ENCODE data around the gene SRM.

Gene SRM

DNA sequence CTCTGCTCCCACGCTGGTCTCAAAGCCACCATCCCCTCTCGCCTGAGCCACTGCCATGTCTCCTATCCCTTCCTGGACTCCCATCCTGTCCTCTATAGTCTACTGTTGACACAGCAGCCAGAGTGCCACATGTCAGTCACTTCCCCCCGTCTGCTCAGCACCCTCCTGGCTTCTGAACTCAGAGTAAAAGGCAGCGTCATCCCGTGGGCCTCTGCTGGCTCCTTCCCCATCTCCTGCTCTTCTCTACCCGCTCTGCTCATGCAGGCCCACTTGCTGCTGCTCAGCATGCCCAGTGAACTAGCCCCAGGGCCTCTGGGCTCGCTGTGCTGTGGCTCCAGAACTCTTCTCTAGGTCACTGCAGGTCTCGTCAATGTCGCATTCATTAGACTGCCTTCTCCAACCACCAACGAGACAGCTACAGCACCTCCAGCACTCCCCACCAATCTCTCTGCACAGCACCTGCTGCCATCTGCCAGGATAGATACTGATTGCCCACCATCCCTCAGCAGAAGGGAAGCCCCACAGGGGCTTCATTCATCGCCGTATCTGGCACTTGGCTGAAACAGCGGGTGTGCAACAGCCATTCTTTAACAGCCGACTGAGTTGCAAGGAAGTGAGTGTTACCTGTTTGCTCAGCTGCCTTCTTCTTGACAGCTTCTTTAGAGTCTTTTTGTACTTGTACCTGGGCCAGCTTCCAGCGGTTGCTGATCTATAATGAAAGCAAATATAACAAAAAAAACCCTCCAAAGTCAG is 11.8 kb upstream of the SRM start:
- TF ChIP-seq, protein P1, sequence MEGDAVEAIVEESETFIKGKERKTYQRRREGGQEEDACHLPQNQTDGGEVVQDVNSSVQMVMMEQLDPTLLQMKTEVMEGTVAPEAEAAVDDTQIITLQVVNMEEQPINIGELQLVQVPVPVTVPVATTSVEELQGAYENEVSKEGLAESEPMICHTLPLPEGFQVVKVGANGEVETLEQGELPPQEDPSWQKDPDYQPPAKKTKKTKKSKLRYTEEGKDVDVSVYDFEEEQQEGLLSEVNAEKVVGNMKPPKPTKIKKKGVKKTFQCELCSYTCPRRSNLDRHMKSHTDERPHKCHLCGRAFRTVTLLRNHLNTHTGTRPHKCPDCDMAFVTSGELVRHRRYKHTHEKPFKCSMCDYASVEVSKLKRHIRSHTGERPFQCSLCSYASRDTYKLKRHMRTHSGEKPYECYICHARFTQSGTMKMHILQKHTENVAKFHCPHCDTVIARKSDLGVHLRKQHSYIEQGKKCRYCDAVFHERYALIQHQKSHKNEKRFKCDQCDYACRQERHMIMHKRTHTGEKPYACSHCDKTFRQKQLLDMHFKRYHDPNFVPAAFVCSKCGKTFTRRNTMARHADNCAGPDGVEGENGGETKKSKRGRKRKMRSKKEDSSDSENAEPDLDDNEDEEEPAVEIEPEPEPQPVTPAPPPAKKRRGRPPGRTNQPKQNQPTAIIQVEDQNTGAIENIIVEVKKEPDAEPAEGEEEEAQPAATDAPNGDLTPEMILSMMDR (IDR thresholded peaks at IDR 0.05; ENCODE audit: extremely low read depth, insufficient read depth, missing control alignments), result no peak
- no peak for DNase-seq (ENCODE audit: low spot score)
- in situ Hi-C loops (cut with MboI; ENCODE audit: low pct_unique_long_range_greater_than_20kb, low sequenced_read_pairs, unreplicated experiment), result no loop called here

DNA sequence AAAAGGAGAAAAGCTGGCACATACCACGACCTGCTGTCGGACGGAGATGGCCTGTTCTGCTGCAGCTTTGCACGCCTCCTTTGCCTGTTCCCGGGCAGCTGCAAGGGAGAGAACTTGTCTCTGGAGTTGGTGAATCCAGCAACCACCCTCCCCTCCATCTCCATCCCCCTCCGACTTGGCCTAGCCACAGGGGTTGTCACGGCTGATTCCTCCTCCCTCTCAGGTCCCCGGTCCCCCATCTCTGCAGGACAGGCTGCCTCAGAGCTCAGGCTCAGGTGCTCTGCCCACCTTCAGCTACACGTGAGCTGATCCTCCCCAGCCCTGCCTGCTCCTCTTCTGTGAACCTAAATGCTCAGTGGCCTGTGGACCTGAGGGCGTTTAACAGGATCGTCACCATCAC is 11.1 kb upstream of the SRM start:
- TF ChIP-seq, protein P1 (IDR thresholded peaks at IDR 0.05; ENCODE audit: extremely low read depth, insufficient read depth, missing control alignments), result no peak
- in situ Hi-C loops (cut with MboI; ENCODE audit: low pct_unique_long_range_greater_than_20kb, low sequenced_read_pairs, unreplicated experiment), result no loop called here
- DNase-seq (ENCODE audit: low spot score), result no peak

DNA sequence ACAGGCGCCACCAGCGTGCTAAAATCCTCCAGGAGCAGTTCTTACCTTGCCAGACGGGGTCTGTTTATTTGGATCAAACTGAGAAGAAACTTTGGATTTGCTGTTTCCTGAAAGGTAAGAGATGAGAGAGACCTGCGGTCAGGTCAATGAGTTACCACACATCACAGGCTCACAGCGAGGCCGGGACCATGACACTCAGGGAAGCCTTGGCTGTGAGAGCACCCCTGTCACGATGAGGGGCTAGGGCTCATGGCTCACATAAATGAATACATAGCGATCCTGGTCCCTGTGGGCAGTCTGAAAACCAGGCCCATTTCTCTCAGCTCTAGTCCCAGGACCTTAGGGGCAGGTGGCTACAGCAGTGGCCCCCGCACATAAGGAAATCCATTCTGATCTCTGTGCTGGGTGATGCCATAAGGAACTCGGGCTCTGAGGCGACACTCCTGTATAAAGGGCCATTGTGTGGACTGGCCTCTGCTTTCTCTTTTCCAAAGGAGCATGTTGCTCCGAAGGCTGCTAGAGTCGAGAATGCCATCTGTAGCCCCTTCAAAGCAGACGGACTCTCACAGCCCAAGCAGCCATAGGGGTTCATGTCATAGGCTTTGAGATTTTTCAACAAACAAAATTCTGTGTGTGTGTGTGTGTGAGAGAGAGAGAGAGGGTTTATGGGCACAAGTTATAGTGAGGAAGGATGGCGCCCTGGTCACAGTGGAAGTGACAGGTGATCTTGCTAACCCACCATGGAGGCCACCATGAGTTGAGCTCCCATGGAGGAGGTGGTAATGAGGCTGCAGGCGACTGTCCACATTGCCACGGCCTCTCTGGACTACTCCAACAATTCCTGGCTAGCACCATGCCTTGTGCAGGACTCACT is 9.0 kb upstream of the SRM start:
- in situ Hi-C loops (cut with MboI; ENCODE audit: low pct_unique_long_range_greater_than_20kb, low sequenced_read_pairs, unreplicated experiment), result no loop called here
- TF ChIP-seq, protein P1 (IDR thresholded peaks at IDR 0.05; ENCODE audit: extremely low read depth, insufficient read depth, missing control alignments), result no peak
- no peak for DNase-seq (ENCODE audit: low spot score)

DNA sequence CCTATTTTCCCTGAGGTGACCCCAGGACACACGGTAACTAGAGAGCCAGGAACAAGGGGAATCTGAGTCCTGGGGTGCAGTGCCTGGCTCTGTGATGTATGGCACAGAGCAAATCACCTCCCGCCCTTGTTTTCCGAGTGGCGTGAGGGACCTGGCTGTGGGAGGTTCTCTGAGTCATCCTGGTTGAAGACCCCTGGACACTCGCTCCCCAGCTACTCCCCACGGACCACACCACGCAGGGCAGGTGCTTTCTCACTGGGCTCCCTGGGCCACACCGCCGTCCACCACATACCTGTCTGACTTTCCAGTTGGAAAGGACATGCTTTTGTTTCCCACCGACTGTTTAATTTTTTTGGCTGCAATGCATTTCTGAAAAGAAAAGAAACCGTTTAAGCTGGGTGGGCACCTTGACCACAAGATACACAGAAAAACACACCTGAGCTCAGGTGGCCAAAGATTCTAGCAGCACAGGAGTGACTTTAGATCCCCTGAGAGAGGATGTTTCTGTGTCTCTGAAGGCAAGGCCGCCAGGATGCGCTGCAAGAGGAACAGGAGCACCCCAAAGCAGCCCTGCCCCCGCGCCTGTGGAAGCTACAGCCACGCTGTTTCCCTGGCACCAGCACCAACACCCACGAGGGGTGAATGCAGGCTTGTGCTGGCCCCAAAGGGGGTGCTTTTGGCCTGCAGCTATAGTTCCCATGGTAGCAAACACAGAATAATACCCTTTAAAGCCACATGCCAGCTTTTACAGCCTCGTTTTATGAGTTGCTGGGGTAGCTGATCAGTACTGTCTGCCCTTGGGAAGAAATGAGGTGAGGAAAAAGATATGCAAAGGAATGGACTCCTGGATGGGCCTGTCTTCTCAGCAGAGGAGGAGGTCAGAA is 8.1 kb upstream of the SRM start:
- TF ChIP-seq, protein P1 (IDR thresholded peaks at IDR 0.05; ENCODE audit: extremely low read depth, insufficient read depth, missing control alignments), result no peak
- in situ Hi-C loops (cut with MboI; ENCODE audit: low pct_unique_long_range_greater_than_20kb, low sequenced_read_pairs, unreplicated experiment), result no loop called here
- DNase-seq (ENCODE audit: low spot score), result no peak

DNA sequence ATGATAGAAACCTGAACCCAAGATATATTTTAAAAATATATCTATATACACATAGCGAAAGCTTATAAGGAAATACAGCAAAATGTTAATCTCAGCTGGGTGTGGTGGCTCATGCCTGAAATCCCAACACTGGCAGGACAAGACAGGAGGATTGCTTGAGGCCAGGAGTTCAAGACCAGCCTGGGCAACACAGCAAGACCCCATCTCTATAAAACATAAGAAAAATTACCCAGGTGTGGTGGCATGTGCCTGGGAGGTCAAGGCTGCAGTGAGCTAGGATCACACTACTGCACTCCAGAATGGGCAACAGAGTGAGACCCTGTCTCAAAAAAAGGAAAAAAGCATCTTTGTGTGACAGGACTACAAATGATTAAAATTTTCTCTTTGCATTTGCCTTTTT is 6.0 kb upstream of the SRM start:
- TF ChIP-seq, protein P1 (IDR thresholded peaks at IDR 0.05; ENCODE audit: extremely low read depth, insufficient read depth, missing control alignments), result no peak
- in situ Hi-C loops (cut with MboI; ENCODE audit: low pct_unique_long_range_greater_than_20kb, low sequenced_read_pairs, unreplicated experiment), result no loop called here
- DNase-seq (ENCODE audit: low spot score), result no peak

DNA sequence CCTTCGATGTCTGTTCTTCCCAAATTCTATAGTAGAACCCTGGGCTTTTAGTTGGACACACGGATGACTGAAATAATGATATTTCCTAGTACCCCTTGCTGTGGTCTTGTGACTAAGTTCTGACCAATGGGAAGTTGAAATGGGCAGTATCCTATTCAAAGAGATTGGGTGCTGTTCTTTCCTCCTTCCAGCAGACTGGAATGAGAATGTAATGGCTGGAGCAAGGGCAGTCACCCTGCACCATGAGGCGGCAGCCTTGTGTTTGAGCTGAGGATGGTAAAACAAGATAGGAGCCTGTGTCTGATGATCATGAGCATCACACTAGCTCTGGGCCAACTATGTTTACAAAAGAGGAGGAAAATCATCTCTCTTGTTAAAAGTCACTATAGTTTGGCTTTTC is 5.1 kb upstream of the SRM start:
- TF ChIP-seq, protein P1 (IDR thresholded peaks at IDR 0.05; ENCODE audit: extremely low read depth, insufficient read depth, missing control alignments), result no peak
- in situ Hi-C loops (cut with MboI; ENCODE audit: low pct_unique_long_range_greater_than_20kb, low sequenced_read_pairs, unreplicated experiment), result no loop called here
- DNase-seq (ENCODE audit: low spot score), result no peak

Data from GM13977 (cell line).